ENCODE results near the gene PMEPA1.

The PMEPA1 gene

DNA sequence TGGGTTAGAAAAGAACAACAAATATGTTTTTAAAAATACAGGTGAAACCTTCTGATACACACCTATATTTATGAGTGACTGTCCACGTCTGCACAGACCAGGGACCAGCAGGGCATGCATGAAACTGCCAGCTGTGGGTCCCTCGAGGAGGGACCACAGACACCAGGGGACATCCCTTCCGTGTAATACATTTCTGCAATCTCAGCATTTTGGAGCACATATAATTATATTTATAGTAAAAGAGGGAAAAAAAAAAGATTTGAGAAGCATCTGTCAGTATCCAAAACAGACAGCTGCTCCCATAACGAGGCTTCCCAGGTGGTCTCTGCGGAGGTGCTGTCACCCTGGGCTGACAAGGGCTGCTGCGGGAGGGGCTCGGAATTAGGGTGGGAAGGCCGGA lies 40.2 kb downstream of the PMEPA1 start:
- no peak overlapping the region for H3K9ac ChIP-seq (ENCODE audit: low read length)
- H3K79me2 ChIP-seq (ENCODE audit: low read length): no peaks in the 10 kb centered on the region
- no peaks in the 10 kb centered on the region for H3K9me3 ChIP-seq (ENCODE audit: insufficient read depth, low read length)
- H4K20me1 ChIP-seq (ENCODE audit: insufficient read depth, low read length): no peaks in the 10 kb centered on the region
- TF ChIP-seq EZH2phosphoT487 (IDR thresholded peaks at IDR 0.05; ENCODE audit: low read depth): no peak
- TF ChIP-seq, protein P1, sequence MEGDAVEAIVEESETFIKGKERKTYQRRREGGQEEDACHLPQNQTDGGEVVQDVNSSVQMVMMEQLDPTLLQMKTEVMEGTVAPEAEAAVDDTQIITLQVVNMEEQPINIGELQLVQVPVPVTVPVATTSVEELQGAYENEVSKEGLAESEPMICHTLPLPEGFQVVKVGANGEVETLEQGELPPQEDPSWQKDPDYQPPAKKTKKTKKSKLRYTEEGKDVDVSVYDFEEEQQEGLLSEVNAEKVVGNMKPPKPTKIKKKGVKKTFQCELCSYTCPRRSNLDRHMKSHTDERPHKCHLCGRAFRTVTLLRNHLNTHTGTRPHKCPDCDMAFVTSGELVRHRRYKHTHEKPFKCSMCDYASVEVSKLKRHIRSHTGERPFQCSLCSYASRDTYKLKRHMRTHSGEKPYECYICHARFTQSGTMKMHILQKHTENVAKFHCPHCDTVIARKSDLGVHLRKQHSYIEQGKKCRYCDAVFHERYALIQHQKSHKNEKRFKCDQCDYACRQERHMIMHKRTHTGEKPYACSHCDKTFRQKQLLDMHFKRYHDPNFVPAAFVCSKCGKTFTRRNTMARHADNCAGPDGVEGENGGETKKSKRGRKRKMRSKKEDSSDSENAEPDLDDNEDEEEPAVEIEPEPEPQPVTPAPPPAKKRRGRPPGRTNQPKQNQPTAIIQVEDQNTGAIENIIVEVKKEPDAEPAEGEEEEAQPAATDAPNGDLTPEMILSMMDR (IDR thresholded peaks at IDR 0.05; ENCODE audit: low read depth, low read length): no peak
- H3K36me3 ChIP-seq (replicated peaks; ENCODE audit: low read depth, low read length): no peaks in the 10 kb centered on the region
- no peaks in the 10 kb centered on the region for H3K4me1 ChIP-seq (ENCODE audit: low read length)
- H3K4me2 ChIP-seq (ENCODE audit: low read length): no peak overlapping the region
- H2AFZ ChIP-seq (ENCODE audit: low read depth, low read length): no peak overlapping the region
- no peak overlapping the region for H3K4me3 ChIP-seq (ENCODE audit: low read length)
- peaks cover 58% of the 10 kb centered on the region for H3K27me3 ChIP-seq (ENCODE audit: low read depth, low read length)
- no peak overlapping the region for H3K27ac ChIP-seq (ENCODE audit: low read length)

DNA sequence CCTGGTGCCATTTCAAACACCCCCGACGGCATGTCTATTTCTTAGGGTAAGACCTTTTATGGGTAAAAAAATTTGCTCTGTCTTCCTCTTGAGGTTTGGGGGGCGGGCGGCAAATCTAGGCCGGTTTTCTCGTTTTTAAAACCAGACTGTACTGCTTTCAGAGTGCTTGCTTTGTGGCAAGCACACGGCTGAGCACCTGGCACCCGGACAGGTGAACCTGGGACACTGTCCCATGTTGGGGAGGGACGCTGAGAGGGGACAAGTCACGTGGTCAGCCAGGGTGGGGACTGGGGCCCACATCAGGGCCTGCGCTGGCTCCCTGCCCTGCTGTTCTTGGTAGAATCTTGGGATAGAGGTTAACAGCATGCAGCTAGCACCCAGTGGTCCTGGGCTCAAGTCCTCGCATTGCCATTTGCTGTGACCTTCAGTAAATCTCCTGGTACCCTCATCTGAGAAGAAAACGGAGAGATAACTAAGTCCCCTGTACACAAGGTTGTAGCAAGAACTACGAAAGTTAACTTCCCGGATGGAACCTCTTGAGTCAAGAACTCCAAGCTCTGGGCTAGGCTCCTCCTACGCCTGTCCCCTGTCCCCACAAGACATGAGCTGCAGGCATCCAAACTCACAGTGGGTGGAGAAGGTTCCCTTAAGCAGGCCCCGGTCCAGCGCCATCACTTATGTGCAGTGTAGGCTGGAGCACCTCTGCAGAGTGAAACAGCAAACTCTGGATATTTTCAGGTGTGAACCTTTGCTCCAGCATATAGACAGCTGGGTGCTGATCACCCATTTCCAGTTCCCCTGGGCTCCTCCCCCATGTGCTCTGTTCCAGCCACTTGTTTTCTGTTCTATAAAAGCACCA lies 41.7 kb downstream of the PMEPA1 start:
- no peak overlapping the region for H3K9ac ChIP-seq (ENCODE audit: low read length)

DNA sequence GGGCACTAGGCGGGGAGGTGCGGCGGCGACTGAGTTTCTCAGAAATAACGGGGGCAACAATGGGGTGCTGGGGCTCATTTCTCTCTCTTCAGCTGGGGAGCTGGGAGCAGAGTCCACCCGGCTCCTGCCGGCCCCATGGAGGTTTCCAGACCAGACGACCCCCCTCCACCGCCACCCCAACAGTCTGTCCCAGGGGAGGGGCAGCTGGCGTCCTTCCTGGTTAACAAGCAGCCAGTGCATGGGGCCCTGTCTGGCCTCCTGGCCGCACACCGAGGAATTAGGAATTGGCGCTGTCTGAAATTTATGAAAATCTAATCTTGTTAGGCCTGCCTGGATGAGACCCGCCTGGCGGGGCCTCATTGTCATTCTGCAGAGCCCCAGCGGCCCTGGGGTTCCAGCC lies 42.4 kb downstream of the PMEPA1 start:
- TF ChIP-seq, protein P1 (IDR thresholded peaks at IDR 0.05; ENCODE audit: low read depth, low read length): no peak
- no peak for TF ChIP-seq EZH2phosphoT487 (IDR thresholded peaks at IDR 0.05; ENCODE audit: low read depth)
- H3K79me2 ChIP-seq (ENCODE audit: low read length): no peaks in the 10 kb centered on the region
- H3K4me1 ChIP-seq (ENCODE audit: low read length): no peaks in the 10 kb centered on the region
- no peak overlapping the region for H3K9ac ChIP-seq (ENCODE audit: low read length)
- H3K4me3 ChIP-seq (ENCODE audit: low read length): no peak overlapping the region
- H3K36me3 ChIP-seq (replicated peaks; ENCODE audit: low read depth, low read length): no peaks in the 10 kb centered on the region
- H3K27ac ChIP-seq (ENCODE audit: low read length): no peak overlapping the region
- H3K9me3 ChIP-seq (ENCODE audit: insufficient read depth, low read length): no peaks in the 10 kb centered on the region
- peaks cover 48% of the 10 kb centered on the region for H3K27me3 ChIP-seq (ENCODE audit: low read depth, low read length)
- H4K20me1 ChIP-seq (ENCODE audit: insufficient read depth, low read length): no peaks in the 10 kb centered on the region
- H3K4me2 ChIP-seq (ENCODE audit: low read length): no peak overlapping the region
- no peak overlapping the region for H2AFZ ChIP-seq (ENCODE audit: low read depth, low read length)

More for the DNA sequence above, 41.7 kb downstream of the PMEPA1 start:
- Histone ChIP-seq H3K27ac (ENCODE audit: low read length) (no peak overlapping the region), H3K79me2 (ENCODE audit: low read length) (no peaks in the 10 kb centered on the region), H3K4me2 (ENCODE audit: low read length) (no peak overlapping the region), H3K4me1 (ENCODE audit: low read length) (no peaks in the 10 kb centered on the region), H2AFZ (ENCODE audit: low read depth, low read length) (no peak overlapping the region), H3K36me3 (replicated peaks; ENCODE audit: low read depth, low read length) (no peaks in the 10 kb centered on the region), H3K9me3 (ENCODE audit: insufficient read depth, low read length) (no peaks in the 10 kb centered on the region), H4K20me1 (ENCODE audit: insufficient read depth, low read length) (no peaks in the 10 kb centered on the region), H3K4me3 (ENCODE audit: low read length) (no peak overlapping the region), H3K27me3 (ENCODE audit: low read depth, low read length) (peaks cover 48% of the 10 kb centered on the region)
- TF ChIP-seq, protein P1 (IDR thresholded peaks at IDR 0.05; ENCODE audit: low read depth, low read length): no peak

DNA sequence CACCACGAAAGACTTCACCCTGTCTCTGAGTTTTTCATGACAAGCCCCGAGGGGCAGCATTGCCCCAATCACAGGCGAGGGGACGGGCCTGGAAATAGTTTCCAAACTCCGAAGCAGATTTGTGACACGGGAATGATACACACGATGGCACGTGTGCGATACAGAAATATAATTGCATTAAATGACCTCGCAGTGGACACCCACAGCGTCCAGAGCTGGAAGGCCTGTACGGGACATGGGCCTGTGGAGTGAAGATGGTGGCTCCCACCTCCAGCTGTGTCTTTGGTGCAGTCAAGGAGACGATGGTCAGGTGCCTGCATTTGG lies 43.0 kb downstream of the PMEPA1 start:
- no peak for TF ChIP-seq EZH2phosphoT487 (IDR thresholded peaks at IDR 0.05; ENCODE audit: low read depth)
- TF ChIP-seq, protein P1 (IDR thresholded peaks at IDR 0.05; ENCODE audit: low read depth, low read length): no peak
- Histone ChIP-seq H3K27ac (ENCODE audit: low read length) (no peak overlapping the region), H3K79me2 (ENCODE audit: low read length) (no peaks in the 10 kb centered on the region), H3K9me3 (ENCODE audit: insufficient read depth, low read length) (no peaks in the 10 kb centered on the region), H3K27me3 (ENCODE audit: low read depth, low read length) (peaks cover 48% of the 10 kb centered on the region), H3K4me2 (ENCODE audit: low read length) (no peak overlapping the region), H3K4me3 (ENCODE audit: low read length) (no peak overlapping the region), H3K36me3 (replicated peaks; ENCODE audit: low read depth, low read length) (no peaks in the 10 kb centered on the region), H3K9ac (ENCODE audit: low read length) (no peak overlapping the region), H2AFZ (ENCODE audit: low read depth, low read length) (no peak overlapping the region), H3K4me1 (ENCODE audit: low read length) (no peaks in the 10 kb centered on the region), H4K20me1 (ENCODE audit: insufficient read depth, low read length) (no peaks in the 10 kb centered on the region)

All from OCI-LY3 (cell line).